MCF 10A (cell line): ENCODE measurements around the gene CRYGD. TPM values are rescaled to one million over a fixed set of nuclear protein-coding genes. Genes with fewer than 3 reads are reported as not detected.
"Not testable (repeated sequence)": the region's sequence is repeated elsewhere in the genome, so short reads cannot be mapped to it uniquely, and the experiment has no call there.

Experiments used
- Bru-seq: library from RNA; stranded (reverse); fragments of 400-500 nt; gene quantifications from one replicate; lab custom pipeline; 2021; lab: Mats Ljungman, UMichigan
- BruChase-seq, 2 experiments: library from RNA; stranded (reverse); fragments of 400-500 nt; gene quantifications; one replicate each; lab custom pipeline; 2021; lab: Mats Ljungman, UMichigan
- BruUV-seq: library from RNA; stranded (reverse); fragments of 400-500 nt; replicated peaks from 2 replicates; lab custom pipeline; 2021; lab: Mats Ljungman, UMichigan
- CTCF ChIA-PET: fragments of 300-600 bp; sonication (Branson Sonifier 250); formaldehyde crosslinking; extraction: SDS; loops from one replicate; lab custom pipeline; 2021; ENCODE audit warnings: antibody characterized with exemption, inconsistent platforms; lab: Yijun Ruan, JAX
- POLR2A ChIA-PET: fragments of 300-600, 350-650 bp; sonication (Branson Sonifier 250); formaldehyde crosslinking; extraction: SDS; loops from one replicate; lab custom pipeline; 2020; ENCODE audit warnings: antibody characterized with exemption, inconsistent platforms; lab: Yijun Ruan, JAX
- DNase-seq: peaks from one replicate; pipeline ENCODE4 v3.0.0-alpha.2; 2018; ENCODE audit not compliant: unreplicated experiment
- H3K27ac Mint-ChIP-seq: one replicate; pipeline ENCODE4 v1.8.0; 2022; ENCODE audit warnings: mild to moderate bottlenecking, low read depth, mixed read lengths; ENCODE audit not compliant: unreplicated experiment
- H3K27me3 Mint-ChIP-seq: one replicate; pipeline ENCODE4 v1.8.0; 2022; ENCODE audit warnings: mixed read lengths; ENCODE audit not compliant: insufficient read depth, unreplicated experiment
- H3K36me3 Mint-ChIP-seq: one replicate; pipeline ENCODE4 v1.8.0; 2022; ENCODE audit warnings: mild to moderate bottlenecking, moderate library complexity, mixed read lengths; ENCODE audit not compliant: insufficient read depth, unreplicated experiment
- H3K4me1 Mint-ChIP-seq: one replicate; pipeline ENCODE4 v1.8.0; 2022; ENCODE audit warnings: mixed read lengths; ENCODE audit not compliant: insufficient read depth, unreplicated experiment
- H3K4me3 Mint-ChIP-seq: one replicate; pipeline ENCODE4 v1.8.0; 2022; ENCODE audit warnings: mild to moderate bottlenecking, moderate library complexity, mixed read lengths; ENCODE audit not compliant: unreplicated experiment
- H3K9me3 Mint-ChIP-seq: one replicate; pipeline ENCODE4 v1.8.0; 2022; ENCODE audit warnings: mixed read lengths; ENCODE audit not compliant: unreplicated experiment
- CTCF ChIP-seq: fragments of 200-600 bp; IDR thresholded peaks from one replicate; pipeline ENCODE4 v1.8.0; 2022; ENCODE audit warnings: antibody characterized with exemption, mild to moderate bottlenecking; ENCODE audit not compliant: unreplicated experiment
- intact Hi-C: fragments of 100-400 bp; cut with micrococcal nuclease; formaldehyde crosslinking; loops from 2 replicates; pipeline ENCODE4 v1.14.1; 2022
- long read RNA-seq: library from polyadenylated mRNA; stranded (forward); transcript quantifications from one replicate; pipeline ENCODE4 v2.0.0, GENCODE V29; 2022
- total RNA-seq: library from RNA; stranded (reverse); gene quantifications from 2 replicates; pipeline ENCODE4 v1.2.3, GENCODE V29; 2022

CRYGD gene
- total RNA-seq (not detected in 2 replicates), Bru-seq, nascent RNA (not detected), BruChase-seq, experiment 1, labeled RNA remaining after a 6-hour chase (not detected), BruChase-seq, experiment 2, labeled RNA remaining after a 2-hour chase (not detected)
- long read RNA-seq, result 0 reads

- DNase-seq, H3K36me3 Mint-ChIP-seq, H3K27me3 Mint-ChIP-seq, H3K9me3 Mint-ChIP-seq, BruUV-seq, H3K4me1 Mint-ChIP-seq, H3K27ac Mint-ChIP-seq, H3K4me3 Mint-ChIP-seq, intact Hi-C loops, POLR2A ChIA-PET: not testable (repeated sequence)
- CTCF ChIA-PET, result interaction anchor here (1.6 kb wide), 1 partner anchor 23 kb away, joined by 7 read pairs; no protein-coding TSS in a partner anchor
These were observed at the start of gene CRYGD for GRCh38 chr2:208124013-208124715. Gene CRYGD, minus strand, starts transcription at chr2:208124524. Its CDS starts 51 bp downstream, at chr2:208124473.

- peaks cover 13% of the 10 kb centered on the region for H3K27me3 Mint-ChIP-seq
- H3K4me3 Mint-ChIP-seq, result no peak overlapping the region
- intact Hi-C loops, result no loop called here
- no TSS peak for BruUV-seq
- DNase-seq, result no peak
- no peak for TF ChIP-seq CTCF
- CTCF ChIA-PET, result interaction anchor here (0.5 to 1.6 kb wide), 5 partner anchors 21 to 157 kb away, joined by 3 to 6 read pairs (median 4); no protein-coding TSS in a partner anchor
- POLR2A ChIA-PET, result no interaction called here
- H3K36me3 Mint-ChIP-seq, result no peaks in the 10 kb centered on the region
- H3K27ac Mint-ChIP-seq, result no peak overlapping the region
- H3K4me1 Mint-ChIP-seq, result no peaks in the 10 kb centered on the region
- H3K9me3 Mint-ChIP-seq, result no peaks in the 10 kb centered on the region
These were observed 47.8 kb upstream of the CRYGD start for GRCh38 chr2:208172125-208172524.

GRCh38 chr2:208164951-208165755 lies 40.8 kb upstream of the CRYGD start:
- no peak for TF ChIP-seq CTCF
- intact Hi-C loops, result no loop called here
- no peaks in the 10 kb centered on the region for H3K4me1 Mint-ChIP-seq
- no TSS peak for BruUV-seq
- no peaks in the 10 kb centered on the region for H3K9me3 Mint-ChIP-seq
- CTCF ChIA-PET, result interaction anchor here (0.6 to 5.4 kb wide), 3 partner anchors 10 to 60 kb away, joined by 3 to 37 read pairs (median 5); no protein-coding TSS in a partner anchor
- no peak for DNase-seq
- POLR2A ChIA-PET, result no interaction called here
- H3K27me3 Mint-ChIP-seq, result peaks cover 38% of the 10 kb centered on the region
- H3K27ac Mint-ChIP-seq, result no peak overlapping the region
- no peak overlapping the region for H3K4me3 Mint-ChIP-seq
- no peaks in the 10 kb centered on the region for H3K36me3 Mint-ChIP-seq

- H3K4me3 Mint-ChIP-seq, result no peak within 1 kb of the TSS
- ChIA-PET POLR2A (interaction anchor here (0.5 kb wide), 1 partner anchor 139 kb away, joined by 3 read pairs; no protein-coding TSS in a partner anchor), CTCF (interaction anchor here (1.1 to 5.4 kb wide), 2 partner anchors 12 to 61 kb away, joined by 3 to 37 read pairs; no protein-coding TSS in a partner anchor)
- H3K9me3 Mint-ChIP-seq, result no peaks in the 10 kb centered on the region
- BruUV-seq, result no TSS peak
- DNase-seq, result no peak
- no peak for TF ChIP-seq CTCF
- intact Hi-C loops, result no loop called here
- peaks cover 30% of the 10 kb centered on the region for H3K27me3 Mint-ChIP-seq
- no peaks in the 10 kb centered on the region for H3K4me1 Mint-ChIP-seq
- no peaks in the 10 kb centered on the region for H3K36me3 Mint-ChIP-seq
- H3K27ac Mint-ChIP-seq, result no peak within 1 kb of the TSS
These were observed 39.2 kb upstream of the CRYGD start, which contains the start of gene CRYGA for GRCh38 chr2:208163489-208163888. Gene CRYGA, minus strand, starts transcription at chr2:208163589. Its CDS starts 33 bp downstream, at chr2:208163556.
